Nucleus accumbens (tissue), 56 donors: ENCODE data around the gene UFD1.
A peak's percentile ranks its signal among the peaks of the same experiment; 100 is the strongest.

Experiments used
- DNase-seq, 56 donors: peaks; one replicate each; lab custom pipeline; 2025; lab: John Stamatoyannopoulos, UW

UFD1 gene

GRCh38 chr22:19497245-19497644 is 18.3 kb upstream of the UFD1 start:
- peak in 1 of 56 donors; percentile 7 for DNase-seq

GRCh38 chr22:19496324-19496630 is 17.3 kb upstream of the UFD1 start:
- DNase-seq: no peak

- DNase-seq: no peak
Observed at GRCh38 chr22:19495562-19496323, 16.8 kb upstream of the UFD1 start.

- DNase-seq: no peak
Observed at GRCh38 chr22:19494676-19495173, 15.7 kb upstream of the UFD1 start.

GRCh38 chr22:19494001-19494560 is 15.1 kb upstream of the UFD1 start:
- no peak for DNase-seq

- no peak for DNase-seq
Observed at GRCh38 chr22:19492504-19493174, 13.6 kb upstream of the UFD1 start.

GRCh38 chr22:19490628-19491230 is 11.7 kb upstream of the UFD1 start:
- no peak for DNase-seq

GRCh38 chr22:19488884-19489843 is 10.2 kb upstream of the UFD1 start:
- DNase-seq: peak in 1 of 56 donors; percentile 6

GRCh38 chr22:19488285-19488684 is 9.3 kb upstream of the UFD1 start:
- DNase-seq: no peak

GRCh38 chr22:19483481-19484244 is 4.7 kb upstream of the UFD1 start:
- DNase-seq: no peak

- DNase-seq: no peak
Observed at GRCh38 chr22:19482297-19482696, 3.3 kb upstream of the UFD1 start.

- DNase-seq: no peak
Observed at GRCh38 chr22:19480789-19481188, 1.8 kb upstream of the UFD1 start.

GRCh38 chr22:19480173-19480568 is 1.2 kb upstream of the UFD1 start:
- DNase-seq: peak in 1 of 56 donors; percentile 31

- peak; percentile 73 to 99 (median 96) for DNase-seq
Observed at GRCh38 chr22:19479355-19480172, 571 bp upstream of the UFD1 start, which contains the start of gene CDC45. CDC45 (plus strand) TSS chr22:19479920; CDS start chr22:19479969, 49 bp downstream.

GRCh38 chr22:19478045-19478900 is 720 bp downstream of the UFD1 start:
- DNase-seq: peak in 1 of 56 donors; percentile 42

GRCh38 chr22:19477321-19478044 is 1.5 kb downstream of the UFD1 start:
- DNase-seq: no peak

- DNase-seq: no peak
Observed at GRCh38 chr22:19476023-19476422, 3.0 kb downstream of the UFD1 start.
